HL-60 (cell line): ENCODE data around the gene IBSP.

Experiments used
- DNase-seq, 2 experiments: peaks; one replicate each; pipeline ENCODE4 v3.0.0-alpha.2; 2010 to 2020; ENCODE audit warnings: low read depth in 1 of 2, low spot score in 1 of 2
- H3K27ac ChIP-seq: fragments of 250-450 bp; sonication (Bioruptor Pico); replicated peaks from 2 replicates; pipeline ENCODE4 v1.5.1; 2020; ENCODE audit warnings: mild to moderate bottlenecking, moderate library complexity
- H3K27me3 ChIP-seq: fragments of 250-450 bp; sonication (Bioruptor Pico); 2 replicates; pipeline ENCODE4 v1.5.1; 2021; ENCODE audit warnings: mild to moderate bottlenecking, moderate library complexity; ENCODE audit not compliant: insufficient read depth, poor library complexity, severe bottlenecking
- H3K4me3 ChIP-seq: replicated peaks from 2 replicates; pipeline ENCODE4 v1.5.1; 2011; ENCODE audit warnings: mild to moderate bottlenecking, control low read depth, low read length; ENCODE audit not compliant: insufficient read depth
- CTCF ChIP-seq: IDR thresholded peaks from one replicate; pipeline ENCODE4 v1.5.1; 2011; ENCODE audit warnings: low read length, control low read depth, inconsistent platforms; ENCODE audit not compliant: insufficient read depth
- GABPA ChIP-seq: IDR thresholded peaks from 2 replicates; pipeline ENCODE4 v1.6.1; 2012; ENCODE audit warnings: low read depth
- POLR2AphosphoS5 ChIP-seq: IDR thresholded peaks from 2 replicates; pipeline ENCODE4 v1.6.1; 2012; ENCODE audit warnings: low read depth
- REST ChIP-seq: IDR thresholded peaks from 2 replicates; pipeline ENCODE4 v1.6.1; 2012; ENCODE audit warnings: low read depth; ENCODE audit not compliant: insufficient replicate concordance
- SPI1 ChIP-seq: IDR thresholded peaks from 2 replicates; pipeline ENCODE4 v1.6.1; 2012; ENCODE audit warnings: low read depth, mild to moderate bottlenecking, borderline replicate concordance

IBSP gene

GRCh38 chr4:87838205-87838604 is 38.9 kb downstream of the IBSP start:
- H3K27me3 ChIP-seq: no peaks in the 10 kb centered on the region
- no peak for DNase-seq
- H3K27ac ChIP-seq: no peak overlapping the region
- TF ChIP-seq SPI1: no peak
- TF ChIP-seq POLR2AphosphoS5: no peak
- no peak for TF ChIP-seq CTCF
- TF ChIP-seq REST: no peak
- no peak for TF ChIP-seq GABPA
- no peak overlapping the region for H3K4me3 ChIP-seq

- Histone ChIP-seq H3K4me3 (no peak overlapping the region), H3K27me3 (no peaks in the 10 kb centered on the region), H3K27ac (no peak overlapping the region)
- DNase-seq: peak in 1 of 2 experiments; percentile 21
- TF ChIP-seq SPI1: no peak
- no peak for TF ChIP-seq POLR2AphosphoS5
- peak; percentile 48 for TF ChIP-seq CTCF
- no peak for TF ChIP-seq GABPA
Observed at GRCh38 chr4:87838890-87839591, 39.7 kb downstream of the IBSP start.

- Histone ChIP-seq H3K27me3 (no peaks in the 10 kb centered on the region), H3K4me3 (no peak overlapping the region), H3K27ac (no peak overlapping the region)
- DNase-seq: no peak
- no peak for TF ChIP-seq POLR2AphosphoS5
- no peak for TF ChIP-seq SPI1
- TF ChIP-seq REST: no peak
- no peak for TF ChIP-seq CTCF
- no peak for TF ChIP-seq GABPA
Observed at GRCh38 chr4:87839592-87839946, 40.2 kb downstream of the IBSP start.

- H3K27me3 ChIP-seq: no peaks in the 10 kb centered on the region
- no peak overlapping the region for H3K4me3 ChIP-seq
- H3K27ac ChIP-seq: no peak overlapping the region
- no peak for TF ChIP-seq GABPA
- no peak for TF ChIP-seq CTCF
- no peak for TF ChIP-seq SPI1
- TF ChIP-seq POLR2AphosphoS5: no peak
- no peak for TF ChIP-seq REST
- DNase-seq: no peak
Observed at GRCh38 chr4:87840149-87840548, 40.8 kb downstream of the IBSP start.
